Measurements from ENCODE around the gene NUDT12. TPM values are rescaled to one million over a fixed set of nuclear protein-coding genes. Genes with fewer than 3 reads are reported as not detected.

NUDT12 gene
- total and polyA plus RNA-seq, 2 of the 13 experiments (the other 11 are each of a cell fraction or from before 2014, with no cell fraction given): 2.3 to 5.4 TPM

- BruUV-seq (replicated peaks): no TSS peak
- DNase-seq (ENCODE audit: low spot score) (no peak), FAIRE-seq (no peak), ATAC-seq (no peak)
- Histone ChIP-seq H3K4me1 (ENCODE audit: insufficient read depth, low read length) (peaks cover 13% of the 10 kb centered on the region), H3K4me3 (replicated peaks in 1 of 3; ENCODE audit: insufficient read depth in 1 of 3, low read depth in 2 of 3, low read length in 3 of 3) (no peak overlapping the region), H3K79me2 (ENCODE audit: insufficient read depth, low read length) (no peaks in the 10 kb centered on the region), H3K9me3 (ENCODE audit: low read length) (no peaks in the 10 kb centered on the region), H2AFZ (ENCODE audit: low read length) (no peak overlapping the region), H3K4me2 (ENCODE audit: low read depth, low read length) (no peak overlapping the region), H3K36me3 (replicated peaks in 1 of 2; ENCODE audit: control insufficient read depth in 1 of 2, insufficient read depth in 2 of 2, low read length in 2 of 2) (no peaks in the 10 kb centered on the region), H3K27me3 (ENCODE audit: control insufficient read depth in 1 of 2, insufficient read depth in 2 of 2, low read length in 2 of 2) (no peaks in the 10 kb centered on the region), H3K27ac (ENCODE audit: extremely low read length, insufficient read depth, low read length) (no peak overlapping the region), H4K20me1 (ENCODE audit: insufficient read depth, low read length) (no peaks in the 10 kb centered on the region), H3K9ac (ENCODE audit: insufficient read depth, low read depth, low read length) (no peak overlapping the region)
- in situ Hi-C loops (cut with HindIII; ENCODE audit: extremely low pct_ligation_motif_present, low pct_unique_long_range_greater_than_20kb): no loop called here
- CTCF ChIA-PET (ENCODE audit: low intra/inter-chr PET ratio, low total read pairs): no interaction called here
- intact Hi-C loops (cut with micrococcal nuclease; ENCODE audit: unreplicated experiment): no loop called here
- 0% methylated on average over 1 of the region's 1 CpG for WGBS (ENCODE audit: low lambda C conversion rate)
- TF ChIP-seq NR2F6 (IDR thresholded peaks at IDR 0.05) (no peak), NR2F6 (CRISPR knock-in tag; IDR thresholded peaks at IDR 0.05) (no peak), ZNF333 (CRISPR knock-in tag; IDR thresholded peaks at IDR 0.05; ENCODE audit: borderline replicate concordance) (no peak), SKIL (CRISPR knock-in tag; IDR thresholded peaks at IDR 0.05; ENCODE audit: borderline replicate concordance) (no peak), TBP (CRISPR knock-in tag; IDR thresholded peaks at IDR 0.05) (no peak), TCF7L2 (IDR thresholded peaks at IDR 0.05; ENCODE audit: low read depth, low read length) (no peak), ZNF776 (CRISPR knock-in tag; IDR thresholded peaks at IDR 0.05) (no peak), KAT2B (IDR thresholded peaks at IDR 0.05; ENCODE audit: borderline replicate concordance, low read depth, low read length) (no peak), PCBP1 (IDR thresholded peaks at IDR 0.05; ENCODE audit: borderline replicate concordance, low read depth, low read length) (no peak), ZBTB46 (CRISPR knock-in tag; IDR thresholded peaks at IDR 0.05; ENCODE audit: borderline replicate concordance) (no peak), ZFP91 (CRISPR knock-in tag; IDR thresholded peaks at IDR 0.05; ENCODE audit: borderline replicate concordance) (no peak), NCOR1 (IDR thresholded peaks at IDR 0.05; ENCODE audit: borderline replicate concordance, low read length) (no peak), SMARCC2 (IDR thresholded peaks at IDR 0.05) (no peak), CBX5 (CRISPR knock-in tag; IDR thresholded peaks at IDR 0.05; ENCODE audit: borderline replicate concordance) (no peak)
- TF ChIP-seq, protein P1, sequence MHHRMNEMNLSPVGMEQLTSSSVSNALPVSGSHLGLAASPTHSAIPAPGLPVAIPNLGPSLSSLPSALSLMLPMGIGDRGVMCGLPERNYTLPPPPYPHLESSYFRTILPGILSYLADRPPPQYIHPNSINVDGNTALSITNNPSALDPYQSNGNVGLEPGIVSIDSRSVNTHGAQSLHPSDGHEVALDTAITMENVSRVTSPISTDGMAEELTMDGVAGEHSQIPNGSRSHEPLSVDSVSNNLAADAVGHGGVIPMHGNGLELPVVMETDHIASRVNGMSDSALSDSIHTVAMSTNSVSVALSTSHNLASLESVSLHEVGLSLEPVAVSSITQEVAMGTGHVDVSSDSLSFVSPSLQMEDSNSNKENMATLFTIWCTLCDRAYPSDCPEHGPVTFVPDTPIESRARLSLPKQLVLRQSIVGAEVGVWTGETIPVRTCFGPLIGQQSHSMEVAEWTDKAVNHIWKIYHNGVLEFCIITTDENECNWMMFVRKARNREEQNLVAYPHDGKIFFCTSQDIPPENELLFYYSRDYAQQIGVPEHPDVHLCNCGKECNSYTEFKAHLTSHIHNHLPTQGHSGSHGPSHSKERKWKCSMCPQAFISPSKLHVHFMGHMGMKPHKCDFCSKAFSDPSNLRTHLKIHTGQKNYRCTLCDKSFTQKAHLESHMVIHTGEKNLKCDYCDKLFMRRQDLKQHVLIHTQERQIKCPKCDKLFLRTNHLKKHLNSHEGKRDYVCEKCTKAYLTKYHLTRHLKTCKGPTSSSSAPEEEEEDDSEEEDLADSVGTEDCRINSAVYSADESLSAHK (CRISPR knock-in tag; IDR thresholded peaks at IDR 0.05; ENCODE audit: borderline replicate concordance): no peak
- POLR2A ChIA-PET: no interaction called here
Observed at GRCh38 chr5:103525361-103525760, 37.2 kb downstream of the NUDT12 start.
